Coronary artery (tissue), 2 donors: Measurements from ENCODE around the gene CD79B.

Source experiments
- DNase-seq: peaks from one replicate; pipeline ENCODE4 v3.0.0-alpha.2; 2017; ENCODE audit warnings: low spot score
- H3K27ac ChIP-seq, 2 donors: fragments of 200-600 bp; sonication (generic); one replicate each; pipeline ENCODE4 v1.5.1; 2016 to 2019
- H3K4me3 ChIP-seq: fragments of 200-600 bp; sonication (generic); 2 replicates; pipeline ENCODE4 v1.5.1; 2016; ENCODE audit warnings: mild to moderate bottlenecking, moderate library complexity
- CTCF ChIP-seq: fragments of 200-600 bp; sonication (generic); IDR thresholded peaks from one replicate; pipeline ENCODE4 v1.5.1; 2019; ENCODE audit warnings: antibody characterized with exemption

Gene CD79B

GRCh38 chr17:63931981-63932561 is at the start of gene CD79B:
TSS of gene CD79B (minus strand) at chr17:63932331. CDS start at chr17:63932261, 70 bp downstream.
- peak within 1 kb of the TSS; percentile 21 for H3K4me3 ChIP-seq
- peak within 1 kb of the TSS in 1 of 2 donors; percentile 72 for H3K27ac ChIP-seq
- DNase-seq, result no peak
- TF ChIP-seq CTCF, result no peak

GRCh38 chr17:63978272-63979200 is 46.4 kb upstream of the CD79B start:
- no peak for TF ChIP-seq CTCF
- H3K27ac ChIP-seq, result no peak overlapping the region
- no peak overlapping the region for H3K4me3 ChIP-seq
- DNase-seq, result no peak

DNA sequence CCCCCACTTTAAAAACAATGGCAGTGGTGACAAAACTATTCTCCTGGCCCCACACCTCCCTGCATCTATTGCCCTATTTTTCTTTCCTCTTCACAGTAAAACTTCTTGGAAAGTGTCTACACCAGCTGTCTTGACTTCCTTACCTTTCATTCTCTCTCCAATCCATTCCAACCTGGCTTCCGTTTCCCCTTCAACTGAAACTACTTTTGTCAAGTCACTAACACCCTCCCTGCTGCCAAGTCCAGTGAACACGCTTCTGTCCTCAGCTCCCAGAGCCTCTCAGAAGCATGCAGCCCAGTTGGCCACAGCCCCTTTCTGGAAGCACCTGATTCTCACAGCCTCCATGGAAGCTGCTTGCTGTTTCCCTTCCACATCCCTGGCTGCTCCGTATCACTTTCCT is 44.6 kb upstream of the CD79B start:
- no peak for DNase-seq
- Histone ChIP-seq H3K4me3 (no peak overlapping the region), H3K27ac (no peak overlapping the region)
- no peak for TF ChIP-seq CTCF

- TF ChIP-seq CTCF, result no peak
- no peak overlapping the region for H3K4me3 ChIP-seq
Measured at GRCh38 chr17:63975541-63976092, 43.5 kb upstream of the CD79B start.

DNA sequence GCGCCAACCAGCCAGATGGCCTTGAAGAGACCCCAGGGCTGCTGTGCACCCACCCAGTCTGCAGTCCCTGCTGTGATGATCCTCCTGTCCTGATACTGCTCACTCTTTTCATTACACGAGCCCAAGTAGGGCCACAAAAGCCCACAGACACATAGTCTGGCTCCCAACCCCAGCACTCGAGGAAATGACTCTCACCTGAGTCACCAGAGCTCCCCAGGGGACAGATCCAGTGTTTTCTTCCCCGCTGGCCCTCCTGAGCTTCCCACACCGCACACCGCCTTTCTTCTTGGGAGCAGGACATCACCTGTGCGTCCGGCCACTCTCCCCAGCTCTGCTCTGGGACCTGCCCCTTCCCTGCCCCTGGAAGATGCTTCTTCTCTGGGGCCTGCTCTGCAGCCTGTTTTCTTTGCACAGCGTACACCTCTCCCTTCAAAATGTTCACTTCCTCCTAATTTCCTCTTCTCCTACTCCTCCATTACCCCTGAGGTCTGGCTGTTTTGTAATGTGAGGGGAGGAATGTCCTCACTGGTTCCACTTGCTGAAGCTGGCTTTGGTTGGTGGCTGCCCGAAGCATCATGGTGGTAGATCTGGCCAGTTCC is 42.6 kb upstream of the CD79B start:
- Histone ChIP-seq H3K27ac (no peak overlapping the region), H3K4me3 (no peak overlapping the region)
- no peak for DNase-seq
- no peak for TF ChIP-seq CTCF

More at GRCh38 chr17:63975541-63976092, 43.5 kb upstream of the CD79B start:
- no peak overlapping the region for H3K27ac ChIP-seq
- DNase-seq, result no peak

GRCh38 chr17:63973930-63974593 is 41.9 kb upstream of the CD79B start:
- no peak overlapping the region for H3K4me3 ChIP-seq
- no peak for DNase-seq
- H3K27ac ChIP-seq, result no peak overlapping the region
- TF ChIP-seq CTCF, result no peak
